ENCODE results near the gene SPNS2.

- no peak for TF ChIP-seq CTCF (IDR thresholded peaks at IDR 0.05; ENCODE audit: low read depth, low read length, missing input control)
- TF ChIP-seq YY1 (IDR thresholded peaks at IDR 0.05) = no peak
Measured at GRCh38 chr17:4519361-4519788, 20.7 kb downstream of the SPNS2 start.

Measured in liver (tissue), 2 donors.